Parathyroid adenoma (tissue), 2 donors: Measurements from ENCODE around the gene SPAG5.

Source experiments
- H2AFZ ChIP-seq: fragments of 300-600 bp; sonication (generic); one replicate; pipeline ENCODE4 v1.7.0; 2017; ENCODE audit warnings: antibody characterized with exemption, mild to moderate bottlenecking
- H3K27ac ChIP-seq: fragments of 300-600 bp; sonication (generic); one replicate; pipeline ENCODE4 v1.7.0; 2017
- H3K27me3 ChIP-seq: fragments of 300-600 bp; sonication (generic); one replicate; pipeline ENCODE4 v1.7.0; 2017; ENCODE audit warnings: low read length; ENCODE audit not compliant: control insufficient read depth, insufficient read depth
- H3K36me3 ChIP-seq: fragments of 300-600 bp; sonication (generic); one replicate; pipeline ENCODE4 v1.7.0; 2017; ENCODE audit warnings: low read length; ENCODE audit not compliant: control insufficient read depth, insufficient read depth
- H3K4me1 ChIP-seq: fragments of 300-600 bp; sonication (generic); one replicate; pipeline ENCODE4 v1.7.0; 2017; ENCODE audit warnings: control low read depth
- H3K4me2 ChIP-seq: fragments of 300-600 bp; sonication (generic); one replicate; pipeline ENCODE4 v1.7.0; 2017; ENCODE audit warnings: low read length
- H3K4me3 ChIP-seq: fragments of 300-600 bp; sonication (generic); one replicate; pipeline ENCODE4 v1.7.0; 2017; ENCODE audit warnings: low read depth, low read length
- H3K79me2 ChIP-seq: fragments of 300-600 bp; sonication (generic); one replicate; pipeline ENCODE4 v1.7.0; 2017; ENCODE audit warnings: control low read depth
- H3K9ac ChIP-seq: fragments of 300-600 bp; sonication (generic); one replicate; pipeline ENCODE4 v1.7.0; 2017; ENCODE audit warnings: mild to moderate bottlenecking
- H3K9me3 ChIP-seq: fragments of 300-600 bp; sonication (generic); one replicate; pipeline ENCODE4 v1.7.0; 2017; ENCODE audit warnings: low read length; ENCODE audit not compliant: control insufficient read depth
- CTCF ChIP-seq: fragments of 300-600 bp; sonication (generic); IDR thresholded peaks from one replicate; pipeline ENCODE4 v1.7.0; 2017; ENCODE audit warnings: antibody characterized with exemption, mild to moderate bottlenecking
- donor health status: primary hyperparathyroidism.

Gene SPAG5

DNA sequence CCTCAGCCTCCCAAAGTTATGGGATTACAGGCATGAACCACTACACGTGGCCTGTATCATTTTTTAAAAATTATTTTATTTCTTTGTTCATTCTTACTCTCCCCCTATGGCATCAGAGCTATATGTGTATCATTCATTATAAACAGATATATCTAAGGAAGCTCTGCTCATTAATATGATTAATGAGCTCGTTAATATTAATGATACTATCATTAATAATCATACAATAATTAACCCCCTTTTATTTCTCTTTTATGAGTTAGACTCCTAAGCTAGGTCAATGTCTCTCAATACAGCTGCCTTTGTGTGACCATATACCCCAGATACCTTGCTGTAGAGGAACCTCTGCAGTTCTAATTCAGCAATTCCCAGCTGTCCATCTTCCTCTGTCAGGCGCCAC, 19.6 kb upstream of the SPAG5 start:
- no peaks in the 10 kb centered on the region for H3K36me3 ChIP-seq
- no peak overlapping the region for H2AFZ ChIP-seq
- no peak for TF ChIP-seq CTCF

DNA sequence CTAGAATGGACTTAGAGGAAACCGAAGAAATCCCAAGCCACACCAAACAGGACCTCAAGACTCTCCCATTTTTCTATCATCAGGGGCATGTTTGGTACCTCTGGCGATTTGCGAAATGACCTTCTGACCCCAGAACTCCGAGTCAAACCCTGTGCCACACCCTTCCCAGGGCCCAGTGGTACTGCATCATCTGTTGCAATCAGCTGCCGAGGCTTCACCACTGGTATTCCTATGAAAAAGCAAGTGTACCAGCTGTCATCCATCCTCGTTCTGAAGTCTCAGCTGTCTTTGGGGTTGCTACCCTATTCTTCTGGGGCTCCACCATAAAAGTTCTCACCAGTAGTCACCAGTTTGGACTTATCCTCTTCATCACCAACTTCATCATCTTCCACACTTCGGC, 17.5 kb upstream of the SPAG5 start:
- TF ChIP-seq CTCF = no peak
- H3K4me3 ChIP-seq = no peak overlapping the region
- no peak overlapping the region for H2AFZ ChIP-seq
- no peak overlapping the region for H3K27ac ChIP-seq
- H3K79me2 ChIP-seq = no peaks in the 10 kb centered on the region
- no peaks in the 10 kb centered on the region for H3K27me3 ChIP-seq
- H3K9ac ChIP-seq = no peak overlapping the region
- no peaks in the 10 kb centered on the region for H3K4me1 ChIP-seq
- no peaks in the 10 kb centered on the region for H3K36me3 ChIP-seq
- H3K4me2 ChIP-seq = no peak overlapping the region
- no peaks in the 10 kb centered on the region for H3K9me3 ChIP-seq

More for the DNA sequence above, 19.6 kb upstream of the SPAG5 start:
- no peak overlapping the region for H3K4me2 ChIP-seq
- no peaks in the 10 kb centered on the region for H3K27me3 ChIP-seq
- H3K4me3 ChIP-seq = no peak overlapping the region
- no peaks in the 10 kb centered on the region for H3K4me1 ChIP-seq
- H3K27ac ChIP-seq = no peak overlapping the region
- no peak overlapping the region for H3K9ac ChIP-seq
- no peaks in the 10 kb centered on the region for H3K9me3 ChIP-seq
- no peaks in the 10 kb centered on the region for H3K79me2 ChIP-seq

DNA sequence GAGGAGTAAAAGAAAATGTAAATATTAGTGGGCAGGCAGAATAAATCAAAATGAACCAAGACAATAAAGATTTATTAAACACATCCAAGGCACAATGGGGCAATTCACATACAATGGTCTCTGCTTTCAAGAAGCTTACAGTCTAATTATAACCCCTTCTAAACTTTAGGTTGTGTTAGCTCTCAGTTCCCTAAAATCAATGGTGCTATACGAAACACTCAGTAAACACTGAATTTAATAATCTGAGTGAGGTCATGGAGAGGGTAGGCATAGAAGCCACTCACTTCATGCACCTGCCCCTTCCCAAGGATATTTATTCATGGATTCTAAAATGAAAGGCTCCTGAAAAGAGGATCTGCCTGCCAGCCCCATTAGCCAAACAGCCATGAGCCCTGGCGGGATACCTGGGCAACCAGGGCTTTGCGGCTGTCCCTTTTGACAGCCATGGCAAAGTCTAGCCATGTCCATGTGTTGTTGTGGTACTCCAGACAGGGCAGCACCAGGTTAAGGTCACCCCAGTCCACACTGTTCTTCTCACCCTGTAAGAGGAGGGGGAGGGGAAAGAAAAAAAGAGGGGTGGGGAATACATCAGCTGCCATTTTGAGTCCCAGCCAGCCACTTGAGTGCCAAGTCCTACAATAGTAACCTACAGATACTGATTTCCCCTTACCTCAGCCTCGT, 16.6 kb upstream of the SPAG5 start:
- Histone ChIP-seq H3K4me3 (no peak overlapping the region), H3K27me3 (no peaks in the 10 kb centered on the region), H3K79me2 (no peaks in the 10 kb centered on the region), H2AFZ (no peak overlapping the region), H3K36me3 (no peaks in the 10 kb centered on the region), H3K9me3 (no peaks in the 10 kb centered on the region), H3K9ac (no peak overlapping the region), H3K27ac (no peak overlapping the region), H3K4me2 (no peak overlapping the region), H3K4me1 (no peaks in the 10 kb centered on the region)
- no peak for TF ChIP-seq CTCF

GRCh38 chr17:28613931-28614381, 15.1 kb upstream of the SPAG5 start, which contains the start of gene RSKR:
TSS of gene RSKR (minus strand) at chr17:28614185. CDS start at chr17:28614161, 24 bp downstream.
- Histone ChIP-seq H3K4me1 (no peaks in the 10 kb centered on the region), H3K9me3 (no peaks in the 10 kb centered on the region), H3K27ac (no peak within 1 kb of the TSS), H3K79me2 (no peaks in the 10 kb centered on the region), H3K27me3 (no peaks in the 10 kb centered on the region), H3K4me2 (no peak within 1 kb of the TSS), H2AFZ (no peak within 1 kb of the TSS), H3K4me3 (no peak within 1 kb of the TSS), H3K36me3 (no peaks in the 10 kb centered on the region), H3K9ac (no peak within 1 kb of the TSS)
- no peak for TF ChIP-seq CTCF
